HuH-7 (cell line): ENCODE measurements around the gene ELMO1.

ENCODE experiments used
- DNase-seq: peaks from one replicate; pipeline ENCODE4 v3.0.0; 2011; ENCODE audit warnings: low spot score

Gene ELMO1

DNA sequence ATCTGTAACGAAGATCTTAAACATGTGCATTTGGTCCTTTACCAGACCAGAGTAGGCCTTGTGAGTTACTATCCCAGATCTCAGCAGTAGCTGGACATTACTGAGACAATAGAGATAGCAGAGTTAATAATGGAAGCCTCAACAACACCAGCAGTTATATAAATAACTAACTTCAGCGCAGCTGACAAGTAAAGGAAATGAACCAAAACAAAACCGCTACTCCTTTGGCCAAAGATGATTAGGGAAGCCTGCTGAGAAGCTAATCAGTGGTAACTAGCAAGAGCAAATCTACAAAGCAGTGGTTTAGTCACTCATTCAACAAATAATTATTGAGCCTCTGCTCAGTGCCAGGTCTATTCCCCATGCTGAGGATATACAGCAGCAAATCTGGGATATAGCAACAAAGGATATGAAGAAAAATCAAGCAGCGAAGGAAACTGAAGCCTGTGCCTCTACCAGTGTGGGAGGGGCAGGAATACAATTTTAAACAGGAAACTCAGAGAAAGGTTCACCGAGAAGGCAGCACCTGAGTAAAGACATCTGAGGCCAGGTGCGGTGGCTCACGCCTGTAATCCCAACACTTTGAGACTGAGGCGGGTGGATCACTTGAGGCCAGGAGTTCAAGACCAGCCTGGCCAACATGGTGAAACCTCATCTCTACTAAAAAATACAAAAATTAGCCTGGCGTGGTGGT lies 103.6 kb downstream of the ELMO1 start:
- DNase-seq = no peak

DNA sequence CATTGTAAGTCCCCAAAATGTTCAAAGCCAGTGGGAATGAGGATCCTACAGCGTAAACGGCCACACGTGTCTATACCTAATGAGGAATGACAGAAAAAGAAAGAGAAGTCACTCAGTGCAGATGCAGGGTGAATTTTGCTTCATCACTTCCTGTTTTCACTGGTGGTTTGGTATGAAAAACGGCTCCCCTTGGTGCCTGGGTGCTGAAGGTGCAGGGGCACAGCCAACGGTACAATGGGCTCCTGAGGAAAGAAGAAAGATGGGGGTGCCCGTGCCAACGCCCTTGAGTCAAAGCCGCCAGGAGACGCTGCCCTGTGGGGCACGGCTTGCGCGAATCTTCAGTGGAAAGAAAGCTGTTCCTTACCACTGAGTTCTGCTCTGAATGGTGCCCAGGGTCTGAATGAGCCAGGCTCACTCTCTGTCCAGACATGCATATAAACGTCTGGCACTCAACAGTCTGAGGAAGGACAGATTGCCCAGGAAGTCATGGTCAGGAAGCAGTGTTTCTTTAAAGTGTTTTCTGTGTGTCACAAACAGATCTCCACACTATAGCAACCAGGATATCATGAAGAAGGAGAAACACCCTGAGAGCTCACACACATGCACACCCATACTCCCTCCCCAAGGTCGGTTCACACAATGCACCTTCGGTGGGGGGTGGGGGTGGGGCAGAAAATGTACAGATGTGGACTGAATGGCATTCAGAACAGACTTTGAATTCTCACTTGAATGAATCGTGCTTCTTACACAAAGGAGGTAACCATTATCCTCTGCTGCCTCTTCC lies 105.8 kb downstream of the ELMO1 start:
- DNase-seq = no peak

DNA sequence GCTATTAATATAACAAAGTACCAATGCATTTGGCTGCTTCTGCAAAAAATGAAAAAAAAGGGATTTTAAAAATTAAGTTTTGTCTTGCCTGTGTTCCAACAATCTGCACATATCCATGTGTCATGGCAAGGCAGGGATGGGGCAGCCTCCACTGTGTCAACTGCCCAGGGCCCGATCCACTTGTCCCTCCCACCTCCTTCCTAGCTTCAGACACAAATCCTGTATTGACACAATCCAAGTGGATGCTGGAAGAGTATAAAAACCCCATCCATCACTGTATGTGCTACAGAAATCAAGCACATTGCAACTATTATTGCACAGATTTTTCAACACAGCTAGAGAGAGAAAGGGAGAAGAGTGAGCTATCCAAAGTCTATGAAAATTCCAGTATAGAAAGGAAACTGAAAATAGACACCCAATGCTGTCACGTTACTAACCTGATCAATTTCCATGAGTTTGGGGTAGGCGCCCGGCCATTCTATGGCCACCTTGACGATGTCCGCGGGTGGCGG lies 106.4 kb downstream of the ELMO1 start:
- DNase-seq = no peak

DNA sequence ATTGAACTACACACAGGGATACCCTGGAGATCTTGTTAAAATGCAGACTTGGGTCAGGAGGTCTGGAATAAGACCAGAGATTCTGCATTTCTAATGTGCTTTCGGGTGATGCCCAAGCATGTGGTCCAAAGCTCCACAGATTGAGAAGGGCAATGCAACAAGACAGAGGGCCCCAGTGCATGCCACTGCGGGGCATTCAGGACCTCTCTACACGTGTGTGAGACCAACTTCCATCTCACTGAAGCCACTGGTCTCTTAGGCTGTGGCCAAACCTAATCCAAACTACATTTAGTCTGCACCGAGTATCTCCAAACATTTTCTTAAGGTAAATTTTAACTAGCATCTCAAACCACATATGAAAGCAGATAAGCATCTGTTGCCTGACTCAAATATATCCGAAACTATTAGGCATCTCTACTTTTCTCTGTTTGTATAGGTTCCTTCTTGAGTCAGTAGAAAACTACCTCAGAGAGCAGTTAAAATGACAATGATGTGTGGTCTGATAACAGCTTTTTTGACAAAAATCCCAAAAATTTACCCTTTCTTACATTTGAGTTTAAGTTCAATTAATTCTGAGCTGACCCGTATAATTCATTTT lies 107.5 kb downstream of the ELMO1 start:
- no peak for DNase-seq

DNA sequence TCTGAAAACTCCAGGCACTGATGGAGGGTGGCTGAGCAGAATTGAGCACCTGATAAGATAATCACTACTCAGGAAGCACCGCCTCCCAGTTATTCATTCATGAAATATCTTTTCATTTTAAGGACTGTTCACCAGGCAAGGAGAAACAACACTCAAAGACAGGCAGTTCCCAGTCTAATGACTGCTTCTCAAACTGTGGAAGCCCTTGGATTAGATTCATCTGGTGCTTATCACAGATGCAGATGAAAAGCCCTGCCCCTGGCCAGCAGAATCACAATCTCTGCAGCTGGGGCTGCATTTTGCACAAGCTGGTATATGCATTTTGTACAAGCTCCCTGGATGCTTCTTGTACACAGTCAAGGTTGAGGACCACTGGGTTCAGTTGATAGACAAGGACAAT lies 109.7 kb downstream of the ELMO1 start:
- DNase-seq = no peak

DNA sequence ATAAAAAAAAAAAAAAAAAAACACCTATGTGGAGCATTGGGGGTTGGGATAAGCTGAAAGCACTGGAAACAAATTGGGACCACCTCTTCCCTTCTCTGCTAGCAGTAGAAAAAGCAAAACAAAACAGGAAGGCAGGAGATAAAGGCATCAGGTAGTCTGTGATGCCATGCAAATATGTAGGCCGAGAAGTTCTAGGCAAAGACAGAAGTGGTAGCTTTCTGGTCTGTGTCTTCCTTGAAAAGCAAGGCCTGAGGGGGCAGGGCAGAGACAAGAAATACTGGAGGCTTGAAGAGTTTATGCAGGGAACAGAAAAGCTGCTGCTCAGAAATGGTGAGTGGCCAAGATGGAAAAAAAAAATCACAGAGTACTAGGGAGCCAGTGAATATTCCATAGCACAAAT lies 111.1 kb downstream of the ELMO1 start:
- DNase-seq = no peak

DNA sequence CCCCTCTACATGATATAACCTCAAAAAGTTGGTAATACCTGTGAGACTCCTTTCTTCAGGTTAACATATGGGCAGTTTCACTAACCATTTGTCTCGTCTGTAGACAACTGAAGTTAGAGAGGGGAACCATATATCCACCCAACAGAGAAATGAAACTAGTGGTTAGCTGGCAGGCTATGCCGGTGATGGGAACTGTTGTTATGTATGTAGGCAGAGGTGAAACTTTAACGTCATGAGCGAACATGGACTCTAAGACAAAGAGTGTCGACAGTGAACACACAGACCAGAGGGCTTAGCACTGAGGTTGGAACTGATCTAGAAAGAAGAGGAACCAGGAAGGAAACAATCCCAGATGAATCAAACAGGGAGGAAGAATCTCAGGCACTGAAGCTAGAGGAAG lies 112.4 kb downstream of the ELMO1 start:
- DNase-seq = no peak

DNA sequence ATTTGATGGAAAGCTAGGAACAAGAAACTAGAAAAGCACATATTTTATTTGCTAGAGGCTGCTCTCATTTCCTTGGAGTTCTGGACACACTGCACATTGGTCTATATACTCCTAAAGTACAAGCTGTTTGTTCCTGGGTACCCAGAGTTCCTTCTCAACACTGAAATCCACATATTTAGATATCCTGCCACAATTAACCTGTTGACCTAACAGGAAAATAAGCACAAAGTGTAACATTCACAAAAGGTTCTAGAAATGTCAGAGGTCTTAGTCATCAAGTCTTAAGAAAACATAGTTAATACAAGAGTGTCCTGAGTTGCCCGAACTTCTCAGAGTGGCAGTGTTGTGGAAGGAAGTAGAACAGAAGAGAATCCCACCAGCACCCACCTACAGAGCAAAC lies 115.6 kb downstream of the ELMO1 start:
- DNase-seq = no peak

DNA sequence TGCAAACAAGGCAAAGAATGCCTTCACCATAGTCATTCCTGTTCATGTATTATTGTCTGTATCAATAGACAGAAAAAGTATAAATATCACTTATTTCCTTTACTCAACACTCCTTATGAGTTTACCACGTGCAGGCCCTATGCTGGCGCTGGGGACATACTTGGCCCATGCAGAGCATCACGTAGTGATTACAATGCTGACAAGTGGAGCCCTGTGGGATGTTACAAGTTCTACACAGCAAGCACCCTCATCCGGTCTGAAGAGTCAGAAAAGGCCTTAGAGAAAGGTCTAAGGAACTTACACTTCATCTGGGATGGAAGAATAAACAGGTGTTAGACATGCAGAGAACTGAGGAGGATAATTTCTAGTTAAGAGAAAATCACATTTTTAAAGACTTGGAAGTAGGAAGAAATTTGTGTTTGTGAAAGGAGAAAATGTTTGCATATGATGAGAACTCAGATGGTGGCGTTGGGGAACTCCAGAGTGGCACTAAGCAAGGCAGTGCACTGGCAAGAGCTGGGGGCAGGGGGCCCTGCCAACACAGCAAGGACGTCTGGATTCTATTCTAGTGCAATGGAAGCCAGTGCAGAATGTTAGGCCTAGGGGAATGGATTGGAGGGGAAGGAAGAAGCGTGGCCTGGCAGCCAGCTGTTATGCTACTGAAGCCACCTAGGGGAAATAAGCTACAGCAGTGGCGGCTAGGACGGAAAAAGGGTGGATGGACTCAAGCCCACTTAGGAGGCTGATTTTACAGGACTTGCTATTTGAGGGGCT lies 116.2 kb downstream of the ELMO1 start:
- no peak for DNase-seq

DNA sequence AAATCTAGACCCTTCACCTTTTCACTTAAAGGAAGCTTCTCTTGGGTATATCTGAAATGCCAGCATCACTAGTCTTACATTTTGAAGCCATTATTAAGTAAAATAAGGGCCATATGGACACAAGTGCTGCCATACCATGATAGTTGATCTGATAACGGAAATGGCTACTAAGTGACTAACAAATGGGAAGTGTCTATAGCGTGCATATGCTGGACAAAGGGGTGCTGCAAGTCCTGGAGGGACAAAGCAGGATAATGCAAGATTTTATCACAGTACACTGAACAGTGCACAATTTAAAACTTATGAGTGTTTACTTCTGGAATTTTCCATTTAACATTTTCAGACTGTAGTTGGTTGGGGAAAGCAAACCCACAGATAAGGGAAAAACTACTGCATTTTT lies 117.9 kb downstream of the ELMO1 start:
- DNase-seq = no peak

DNA sequence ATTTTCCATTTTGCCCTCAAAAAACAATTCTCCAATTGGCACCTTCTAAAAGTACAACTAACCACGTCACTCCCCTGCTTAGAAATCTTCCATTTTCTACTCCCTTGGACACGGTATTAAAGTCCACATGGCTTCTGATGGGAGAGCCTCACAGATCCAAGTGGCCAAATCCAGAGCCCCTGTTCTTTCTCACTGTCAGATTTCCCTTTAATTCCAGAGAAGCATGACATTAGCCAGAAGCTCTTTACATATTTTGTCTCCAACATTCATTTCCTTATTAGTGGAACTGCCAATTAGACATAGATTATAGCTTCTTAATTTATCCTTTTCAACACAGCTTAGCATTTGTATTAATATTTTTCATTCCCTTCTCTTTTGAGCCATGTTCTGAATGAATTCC lies 118.7 kb downstream of the ELMO1 start:
- no peak for DNase-seq

DNA sequence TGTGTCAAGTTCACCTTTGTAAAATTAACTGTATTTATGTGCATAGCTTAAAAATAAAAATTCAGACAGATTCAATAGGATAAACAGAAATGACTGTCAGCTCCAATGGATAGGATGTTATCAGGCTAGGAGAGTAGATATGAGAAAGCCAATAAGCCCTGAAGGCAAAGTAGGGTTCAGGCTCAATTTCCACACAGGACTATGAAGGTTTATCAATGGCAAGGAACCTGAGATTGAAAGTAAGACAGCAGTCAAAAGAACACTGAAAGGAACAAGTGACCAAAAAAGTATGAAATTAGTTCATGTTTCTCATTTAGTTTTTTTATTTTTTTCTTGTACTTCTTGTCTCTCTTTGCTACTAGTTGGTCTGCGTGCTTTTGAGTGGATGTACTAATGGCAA lies 121.4 kb downstream of the ELMO1 start:
- DNase-seq = no peak

DNA sequence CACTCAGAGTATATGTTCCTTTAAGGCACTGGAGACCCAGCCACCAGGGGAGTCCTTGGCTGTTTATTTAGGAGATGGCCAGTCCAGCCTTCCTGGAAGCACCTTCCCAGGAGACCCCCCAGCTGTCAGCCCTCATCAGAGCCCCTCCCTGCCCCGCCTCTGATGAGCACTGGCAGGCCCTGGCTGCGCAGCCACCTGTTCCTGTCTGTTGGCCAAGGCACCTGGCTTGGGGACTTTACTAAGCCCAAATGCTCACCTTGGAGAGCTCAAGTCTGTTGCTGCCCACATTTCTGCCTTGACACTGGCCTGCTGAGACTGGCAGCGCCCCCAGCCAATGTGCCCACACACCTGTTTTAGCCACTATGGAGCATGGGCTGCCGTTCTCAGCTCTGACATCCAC lies 124.7 kb downstream of the ELMO1 start:
- no peak for DNase-seq

DNA sequence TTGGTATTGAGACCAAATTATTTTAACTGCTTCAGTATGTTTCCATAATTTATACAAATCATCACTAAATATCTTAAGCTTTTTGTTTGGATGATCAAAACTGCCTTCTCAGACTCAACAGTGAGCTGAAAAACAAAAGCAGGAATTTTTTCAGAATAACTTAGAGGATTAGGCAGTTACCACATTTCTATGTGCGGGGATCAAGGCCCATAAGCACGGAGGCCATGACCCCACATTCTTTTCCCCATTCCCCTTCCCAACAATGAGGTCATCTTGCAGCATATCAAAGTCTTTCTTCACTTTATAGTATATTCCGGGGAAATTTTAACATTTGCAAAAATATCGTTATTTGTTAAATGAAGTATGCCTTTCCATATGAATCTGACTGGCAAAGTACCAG lies 125.8 kb downstream of the ELMO1 start:
- no peak for DNase-seq

DNA sequence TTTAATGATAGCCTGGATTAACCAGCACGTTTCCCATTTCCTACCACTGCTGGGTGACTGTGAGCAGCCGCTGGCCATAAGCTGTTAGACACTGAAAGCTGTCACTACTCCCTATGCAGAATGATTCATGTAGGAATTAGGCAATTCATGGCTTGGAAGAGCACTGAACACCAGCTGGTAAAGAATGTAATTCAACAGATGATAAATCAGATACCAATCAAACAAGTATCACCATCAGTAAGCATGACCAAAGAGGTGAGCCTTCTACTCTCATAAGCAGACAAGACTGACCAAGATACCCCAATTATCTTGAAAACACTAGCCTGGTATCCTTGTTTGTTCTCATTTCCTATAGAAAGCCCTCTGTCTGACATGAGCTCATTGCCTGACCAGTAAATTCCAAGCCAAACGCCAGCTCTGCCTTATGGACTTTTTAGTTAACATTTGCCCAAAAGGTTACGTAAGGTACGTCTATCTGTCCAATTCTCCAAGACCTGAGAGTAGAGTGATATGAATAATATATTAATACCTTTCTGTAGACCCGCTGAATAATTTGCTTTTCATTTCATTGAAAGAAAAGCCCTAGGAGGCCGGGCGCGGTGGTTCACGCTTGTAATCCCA lies 127.7 kb downstream of the ELMO1 start:
- DNase-seq = no peak

DNA sequence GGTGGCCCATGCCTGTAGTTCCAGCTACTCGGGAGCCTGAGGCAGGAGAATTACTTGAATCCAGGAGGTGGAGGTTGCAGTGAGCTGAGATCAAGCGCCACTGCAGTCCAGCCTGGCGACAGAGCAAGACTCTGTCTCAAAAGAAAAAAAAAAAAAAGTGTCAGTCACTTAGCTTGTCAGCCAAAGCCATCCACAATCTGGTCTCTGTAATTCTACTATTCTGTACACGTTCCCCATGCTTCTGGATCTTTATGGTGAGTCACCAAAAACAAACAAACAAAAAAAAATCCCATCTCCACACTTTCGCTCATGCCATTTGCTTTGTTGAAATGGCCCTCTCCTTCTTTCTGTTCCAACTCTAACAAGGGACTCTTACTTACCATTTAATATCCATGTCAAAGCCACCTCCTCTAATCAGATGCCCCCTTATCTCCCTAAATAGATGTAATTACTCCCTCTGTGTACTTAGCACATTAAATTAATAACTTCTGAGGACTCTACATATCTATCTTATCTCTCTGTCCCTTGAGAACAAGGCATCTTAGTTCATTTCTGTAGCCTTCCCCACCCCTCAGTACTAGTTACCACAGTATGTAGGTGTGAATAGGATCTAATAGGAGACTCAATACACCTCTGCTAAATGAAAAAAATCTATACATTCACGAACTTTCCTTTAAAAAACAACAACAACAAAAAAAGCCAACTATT lies 128.4 kb downstream of the ELMO1 start:
- no peak for DNase-seq

DNA sequence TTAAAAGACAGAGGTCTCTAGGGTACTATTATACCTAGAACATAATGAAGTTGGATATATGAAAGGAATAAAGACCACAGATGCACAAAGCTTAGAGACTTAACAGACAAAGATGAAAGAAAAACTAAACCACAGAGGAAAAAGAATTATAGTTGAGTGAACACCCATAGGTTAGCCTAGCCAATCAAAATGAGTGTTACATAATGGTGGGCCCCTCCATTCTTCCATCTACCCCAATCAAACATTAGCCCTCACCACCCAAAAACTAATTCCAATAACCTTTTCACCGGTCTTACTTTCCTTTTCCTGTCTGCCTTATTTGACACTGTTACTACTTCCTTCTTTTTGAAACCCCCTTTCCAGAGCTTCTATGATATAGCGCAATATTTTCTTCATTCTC lies 130.1 kb downstream of the ELMO1 start:
- DNase-seq = no peak

DNA sequence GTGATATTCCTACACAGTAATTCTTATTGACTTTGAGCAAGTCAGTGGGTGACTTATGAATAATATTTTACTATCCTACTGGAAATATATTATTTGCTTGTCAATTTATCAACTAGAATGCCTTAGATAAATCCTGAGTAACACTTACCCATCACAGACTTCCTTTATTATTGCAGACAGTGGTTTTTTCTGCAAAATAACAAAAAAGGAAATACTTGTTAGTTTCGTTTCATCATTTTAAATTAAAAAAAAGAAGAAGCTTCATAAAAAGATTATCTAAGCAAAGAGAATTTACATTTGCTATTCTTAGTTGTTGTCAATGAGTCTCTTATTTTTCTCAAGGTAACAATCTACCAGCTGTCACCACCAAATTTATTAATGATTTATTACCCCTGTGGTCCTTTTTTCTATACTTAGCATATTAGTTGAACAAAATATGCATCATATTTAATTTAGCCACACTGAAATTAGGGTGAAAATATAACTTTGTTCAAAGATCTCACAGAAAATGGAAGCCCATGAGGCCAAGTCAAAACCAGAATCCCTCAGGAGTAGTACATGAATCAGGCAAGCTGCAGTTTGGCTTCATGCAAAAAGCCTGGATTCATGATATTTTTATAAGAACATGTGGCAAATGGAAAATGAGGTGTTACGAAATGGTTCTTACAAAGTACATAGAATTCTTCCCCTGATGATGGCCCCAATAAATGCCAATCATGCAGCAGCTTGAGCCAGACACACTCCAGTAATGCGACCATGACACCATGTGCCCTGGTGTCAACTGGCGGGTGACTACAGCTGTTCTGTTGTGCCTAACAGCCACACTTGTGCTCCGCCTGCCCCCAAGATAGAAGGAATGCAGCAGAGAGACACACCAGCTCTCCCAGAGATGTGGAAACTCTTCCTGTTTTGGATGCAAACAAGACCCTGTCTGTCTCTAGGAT lies 132.6 kb downstream of the ELMO1 start:
- no peak for DNase-seq

DNA sequence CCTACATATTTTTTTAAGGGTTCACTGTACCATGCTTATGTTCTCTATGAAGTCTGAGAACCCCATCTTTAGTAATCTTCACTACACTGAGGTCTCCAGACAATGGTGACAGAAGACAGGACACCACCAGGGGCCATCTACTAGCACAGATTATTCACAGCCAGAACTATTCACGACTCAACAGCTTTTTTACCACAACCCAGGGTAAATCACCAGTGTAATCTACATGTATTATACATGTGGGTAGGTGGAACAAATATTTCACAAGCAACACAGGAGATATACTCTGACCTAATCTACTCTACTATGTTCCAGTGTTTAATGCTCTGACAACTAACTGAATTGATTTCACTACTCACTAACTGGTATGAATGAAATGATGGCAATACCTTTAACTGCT lies 136.1 kb downstream of the ELMO1 start:
- no peak for DNase-seq

DNA sequence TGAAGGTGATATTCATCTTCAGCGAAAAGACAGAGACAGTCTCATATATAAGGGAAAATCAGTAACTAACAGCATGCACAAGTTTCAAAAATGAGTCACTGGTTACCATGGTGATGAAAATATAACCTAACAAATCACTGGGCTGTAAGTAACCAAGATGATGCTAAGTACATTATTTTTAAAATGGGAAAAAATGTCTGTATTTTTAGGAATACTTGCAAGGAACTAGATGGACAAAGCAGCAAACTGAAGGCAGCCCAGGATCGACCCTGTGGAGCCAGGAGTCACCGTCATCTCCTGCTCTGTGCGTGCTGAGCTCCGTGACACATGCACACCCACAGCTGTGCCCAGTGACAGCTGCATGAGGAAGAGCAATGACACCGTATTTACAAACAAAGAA lies 137.3 kb downstream of the ELMO1 start:
- DNase-seq = no peak
